Activated CD4-positive, alpha-beta T cell treated with anti-CD3 and anti-CD28 coated beads, Interleukin-2, amount 50 U/mL, for 1 hour (primary cell): Measurements from ENCODE around the gene ZNF223.

ENCODE experiments used
- DNase-seq: peaks from one replicate; pipeline ENCODE4 v3.0.0-alpha.2; 2020

Gene ZNF223

GRCh38 chr19:44051650-44052402 is at the start of gene ZNF223:
Gene ZNF223 (plus strand): TSS chr19:44052036. CDS start chr19:44055177, 3,141 bp downstream.
- peak; percentile 44 for DNase-seq

GRCh38 chr19:44002212-44002565 is 49.6 kb upstream of the ZNF223 start:
- no peak for DNase-seq

DNA sequence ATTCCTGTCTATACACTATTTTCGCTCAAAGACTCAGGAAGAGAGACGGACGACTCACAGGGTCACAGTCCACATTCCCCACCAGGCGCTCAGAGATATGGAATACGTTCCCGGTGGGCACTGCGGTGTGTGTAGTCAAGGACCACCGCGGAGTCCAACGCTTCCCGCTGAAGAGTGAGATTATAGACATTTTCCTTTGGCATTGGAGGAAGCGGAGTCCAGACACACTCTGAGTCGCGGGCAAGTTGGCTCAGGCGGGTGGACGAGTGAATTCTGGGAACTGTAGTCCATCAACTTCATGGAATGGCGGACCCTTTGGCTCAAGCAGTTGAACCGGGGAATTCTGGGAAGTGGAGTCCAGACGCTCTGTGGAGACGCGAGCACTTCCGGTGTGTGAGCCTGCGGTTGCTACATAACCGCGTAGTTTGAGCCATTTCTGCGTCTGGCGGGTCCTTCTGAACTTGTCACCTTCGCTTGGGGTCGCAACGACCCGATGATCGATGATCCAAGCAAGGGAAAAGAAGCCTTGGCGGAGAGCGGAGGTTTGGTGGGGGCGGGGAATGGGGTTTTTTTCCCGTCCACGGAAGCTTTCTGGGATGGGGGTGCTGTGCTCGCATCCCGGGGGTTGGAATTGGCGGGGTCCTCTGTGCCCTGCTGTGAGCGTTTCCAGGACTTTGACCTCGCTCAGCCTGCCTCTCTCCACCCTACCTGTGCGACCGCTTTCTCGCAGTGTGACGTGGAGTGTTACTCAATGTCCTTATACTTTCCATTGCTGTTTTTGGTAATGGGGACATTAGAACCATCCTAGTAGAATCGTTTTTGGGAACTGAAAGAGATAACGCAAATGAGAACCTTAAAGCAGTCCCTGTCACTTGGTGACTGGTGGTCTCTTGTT is 49.0 kb upstream of the ZNF223 start, which contains the start of gene ZNF230:
TSS of gene ZNF230 (plus strand) at position 392 of the 895 bp plus-strand sequence. CDS start 4,122 bp downstream, outside the sequence.
- peak; percentile 75 for DNase-seq

- no peak for DNase-seq
These were observed 48.3 kb upstream of the ZNF223 start for GRCh38 chr19:44003461-44004009.

DNA sequence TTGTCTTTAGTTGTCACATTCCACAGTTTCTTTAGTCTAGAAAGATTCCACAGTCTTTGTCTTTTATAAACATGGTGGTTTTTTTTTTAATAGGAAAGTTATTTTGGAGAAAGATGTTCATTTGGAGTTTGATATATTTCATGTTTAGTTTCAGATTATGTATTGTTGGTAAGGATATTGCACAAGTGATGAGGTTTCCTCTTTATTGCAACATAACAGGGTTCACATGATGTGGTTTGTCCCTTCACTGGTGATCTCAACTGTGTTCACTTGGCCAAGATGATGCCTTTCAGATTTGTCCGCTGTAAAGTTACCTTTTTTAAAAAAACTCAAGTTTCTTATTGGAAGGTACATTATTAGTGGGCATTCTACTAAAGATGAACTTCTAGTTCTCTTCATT is 45.9 kb upstream of the ZNF223 start:
- DNase-seq: no peak

- DNase-seq: no peak
These were observed 44.4 kb upstream of the ZNF223 start for GRCh38 chr19:44007473-44007872.

DNA sequence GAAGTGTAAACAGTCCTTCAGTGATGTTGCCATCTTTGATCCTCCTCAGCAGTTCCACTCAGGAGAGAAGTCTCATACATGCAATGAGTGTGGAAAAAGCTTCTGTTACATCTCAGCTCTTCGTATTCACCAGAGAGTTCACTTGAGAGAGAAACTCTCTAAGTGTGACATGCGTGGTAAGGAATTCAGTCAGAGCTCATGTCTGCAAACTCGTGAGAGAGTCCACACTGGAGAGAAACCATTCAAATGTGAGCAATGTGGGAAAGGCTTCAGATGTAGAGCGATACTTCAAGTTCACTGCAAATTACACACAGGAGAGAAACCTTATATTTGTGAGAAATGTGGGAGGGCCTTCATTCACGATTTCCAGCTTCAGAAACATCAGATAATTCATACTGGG is 41.4 kb upstream of the ZNF223 start:
- DNase-seq: no peak

GRCh38 chr19:44019498-44019897 is 32.3 kb upstream of the ZNF223 start:
- DNase-seq: no peak

DNA sequence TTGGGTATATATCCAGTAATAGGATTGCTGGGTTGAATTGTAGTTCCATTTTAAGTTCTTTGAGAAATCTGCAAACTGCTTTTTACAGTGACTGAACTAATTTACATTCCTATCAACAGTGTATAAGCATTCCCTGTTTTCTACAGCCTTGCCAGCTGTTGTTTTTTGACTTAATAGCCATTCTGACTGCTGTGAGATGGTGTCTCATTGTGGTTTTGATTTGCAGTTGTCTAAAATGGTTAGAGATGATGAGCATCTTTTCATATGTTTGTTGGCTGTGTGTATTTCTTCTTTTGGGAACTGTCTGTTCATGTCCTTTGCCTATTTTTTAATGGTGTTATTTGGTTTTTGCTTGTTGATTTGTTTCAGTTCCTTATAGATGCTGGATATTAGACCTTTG is 30.6 kb upstream of the ZNF223 start:
- DNase-seq: no peak

- DNase-seq: no peak
These were observed 27.0 kb upstream of the ZNF223 start for GRCh38 chr19:44024900-44025216.

DNA sequence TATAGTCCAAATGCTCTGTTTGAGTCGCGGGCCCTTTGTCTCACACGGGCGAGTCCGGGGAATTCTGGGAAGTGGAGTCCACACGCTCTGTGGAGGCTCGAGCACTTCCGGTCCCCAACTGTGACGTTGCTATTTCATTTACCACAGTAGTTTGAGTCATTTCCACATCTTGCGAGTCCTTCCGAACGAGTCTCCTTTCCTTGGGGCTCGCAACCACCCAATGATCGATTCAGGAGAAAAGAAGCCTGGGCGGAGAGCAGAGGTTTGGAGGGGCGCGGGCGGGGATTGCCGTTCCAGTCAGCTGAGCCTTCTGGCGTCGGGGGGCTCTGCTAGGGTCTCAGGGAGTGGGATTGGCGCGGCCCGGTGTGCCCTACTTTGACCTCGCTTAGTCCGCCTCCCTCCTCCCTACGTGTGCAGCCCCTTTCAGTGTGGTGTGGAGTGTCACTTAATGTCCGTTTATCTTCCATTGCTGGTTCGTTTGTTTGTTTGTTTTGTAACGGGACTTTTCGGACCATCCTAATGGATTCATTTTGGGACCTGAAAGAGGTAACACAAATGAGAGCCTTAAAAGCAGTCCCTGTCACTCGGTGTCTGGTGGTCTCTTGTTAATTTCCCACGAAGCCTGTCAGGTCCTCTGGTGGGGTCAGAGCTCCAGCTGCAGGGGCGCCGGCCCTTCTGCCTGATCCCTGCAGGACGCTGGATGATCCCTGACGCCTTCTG is 26.5 kb upstream of the ZNF223 start, which contains the start of gene ZNF222:
TSS of gene ZNF222 (plus strand) at position 163 of the 720 bp plus-strand sequence. CDS start at position 221, 58 bp downstream.
- peak; percentile 72 for DNase-seq

DNA sequence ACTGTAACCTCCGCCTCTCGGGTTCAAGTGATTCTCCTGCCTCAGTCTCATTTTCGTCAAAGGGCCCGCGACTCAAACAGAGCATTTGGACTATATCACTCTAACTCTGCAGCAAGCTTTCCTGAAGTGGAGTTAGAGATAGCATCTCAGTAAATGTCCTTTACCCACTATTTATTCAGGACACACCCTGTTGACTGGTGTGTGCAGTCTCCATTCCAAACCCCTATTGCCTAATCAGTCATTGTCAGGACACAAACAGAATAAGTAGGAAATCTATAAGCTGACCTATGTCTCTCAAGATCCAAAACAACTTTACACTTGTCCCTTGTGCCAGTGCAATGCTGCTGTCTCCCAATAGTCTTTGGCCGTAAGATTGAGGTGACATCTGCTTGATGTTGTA is 25.2 kb upstream of the ZNF223 start:
- no peak for DNase-seq

- DNase-seq: no peak
These were observed 19.7 kb upstream of the ZNF223 start for GRCh38 chr19:44032001-44032610.

DNA sequence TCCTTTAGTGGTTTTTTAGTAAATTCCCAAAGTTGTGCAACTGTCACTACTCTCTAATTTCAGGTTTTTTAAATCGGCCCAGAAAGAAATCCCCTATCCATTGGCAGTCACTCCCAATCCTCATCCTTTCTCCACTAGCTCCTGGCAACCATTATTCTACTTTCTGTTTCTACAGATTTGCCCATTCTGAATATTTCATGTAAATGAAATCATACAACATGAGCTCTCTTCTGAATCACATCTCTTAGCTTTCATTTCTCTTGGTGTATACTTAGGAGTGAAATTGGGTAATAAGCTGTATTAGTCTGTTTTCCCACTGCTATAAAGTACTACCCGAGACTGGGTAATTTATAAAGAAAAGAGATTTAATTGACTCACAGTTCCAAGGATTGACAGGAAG is 9.7 kb upstream of the ZNF223 start:
- no peak for DNase-seq

GRCh38 chr19:44050740-44051649 is 841 bp upstream of the ZNF223 start:
- peak; percentile 10 for DNase-seq

- DNase-seq: no peak
These were observed 4.0 kb downstream of the ZNF223 start for GRCh38 chr19:44055870-44056269.

DNA sequence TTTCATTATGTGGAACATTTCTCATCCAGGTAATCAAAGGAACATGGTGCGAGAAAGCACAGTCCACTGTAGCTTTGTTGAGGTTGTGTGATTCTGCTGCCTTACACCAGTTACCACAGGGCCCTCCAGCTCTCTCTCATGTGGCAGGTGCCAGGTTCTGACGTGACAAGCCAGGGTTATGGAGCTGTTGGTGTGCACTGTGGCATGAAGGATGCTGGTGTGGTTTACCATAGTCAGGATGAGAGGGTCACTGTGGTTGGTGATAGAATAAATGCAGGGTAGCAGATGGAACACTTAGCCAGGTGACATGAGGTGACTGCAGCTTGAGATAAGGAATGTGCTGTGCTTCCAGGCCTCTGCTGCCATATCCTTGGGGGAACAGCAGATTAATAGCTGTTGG is 7.4 kb downstream of the ZNF223 start:
- DNase-seq: no peak

DNA sequence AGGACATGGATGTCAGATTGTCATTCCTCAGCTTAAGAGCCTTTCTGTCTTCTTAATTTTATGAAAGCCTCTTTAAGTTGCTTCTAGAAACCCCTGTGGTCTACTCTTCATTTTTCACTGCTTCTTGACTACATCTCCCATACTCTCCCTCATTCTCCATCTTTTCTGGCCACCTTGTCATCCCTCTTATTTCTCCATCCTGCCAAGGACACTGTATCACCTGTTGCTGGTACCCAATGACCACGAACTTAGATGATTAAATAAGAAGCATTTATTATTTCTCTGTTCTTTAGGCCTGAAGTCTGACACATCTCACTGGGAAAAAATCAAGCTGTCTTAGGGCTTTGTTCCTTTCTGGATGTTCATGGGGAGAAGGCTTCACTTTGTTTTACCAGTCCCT is 9.2 kb downstream of the ZNF223 start:
- DNase-seq: no peak

DNA sequence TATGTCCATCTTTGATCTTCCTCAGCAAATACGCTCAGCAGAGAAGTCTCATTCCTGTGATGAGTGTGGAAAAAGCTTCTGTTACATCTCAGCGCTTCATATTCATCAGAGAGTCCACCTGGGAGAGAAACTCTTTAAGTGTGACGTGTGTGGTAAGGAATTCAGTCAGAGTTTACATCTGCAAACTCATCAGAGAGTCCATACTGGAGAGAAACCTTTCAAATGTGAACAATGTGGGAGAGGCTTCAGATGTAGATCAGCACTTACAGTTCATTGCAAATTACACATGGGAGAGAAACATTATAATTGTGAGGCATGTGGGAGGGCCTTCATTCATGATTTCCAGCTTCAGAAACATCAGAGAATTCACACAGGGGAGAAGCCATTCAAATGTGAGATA is 14.5 kb downstream of the ZNF223 start:
- no peak for DNase-seq

- DNase-seq: no peak
These were observed 17.6 kb downstream of the ZNF223 start for GRCh38 chr19:44069415-44069814.

- DNase-seq: peak; percentile 77
These were observed 20.1 kb downstream of the ZNF223 start, which contains the start of gene ZNF284 for GRCh38 chr19:44071824-44072542. Gene ZNF284 (plus strand): TSS chr19:44072159. CDS start chr19:44076390, 4,231 bp downstream.
